HCT116 (cell line): Measurements from ENCODE around the gene PPWD1.

Experiments used
- CTCF ChIP-seq, 3 experiments: fragments of 200-600 bp in 1 of 3; sonication (generic) in 1 of 3; IDR thresholded peaks in 2 of 3; conservative IDR thresholded peaks in 1 of 3; 2 replicates each; pipeline ENCODE4 v1.5.1; 2012 to 2017; ENCODE audit warnings: low read depth in 2 of 3, low read length in 2 of 3, antibody characterized with exemption in 1 of 3, borderline replicate concordance in 1 of 3, control low read depth in 1 of 3, mild to moderate bottlenecking in 1 of 3, mixed read lengths in 1 of 3, mixed run types in 1 of 3, moderate library complexity in 1 of 3; ENCODE audit not compliant: insufficient read depth in 1 of 3
- EGR1 ChIP-seq: IDR thresholded peaks from 2 replicates; pipeline ENCODE4 v1.6.1; 2012; ENCODE audit warnings: low read depth
- EZH2 ChIP-seq: fragments of 200-600 bp; sonication (generic); IDR thresholded peaks from 2 replicates; pipeline ENCODE4 v1.6.1; 2017; ENCODE audit warnings: antibody characterized with exemption, mixed run types
- FOSL1 ChIP-seq: IDR thresholded peaks from 2 replicates; pipeline ENCODE4 v1.6.1; 2012; ENCODE audit warnings: low read depth
- MAX ChIP-seq: IDR thresholded peaks from 2 replicates; pipeline ENCODE4 v1.6.1; 2012
- POLR2A ChIP-seq: IDR thresholded peaks from 2 replicates; pipeline ENCODE4 v1.7.0; 2011; ENCODE audit warnings: borderline replicate concordance; ENCODE audit not compliant: insufficient read depth, insufficient read length; ENCODE audit errors: extremely low read depth
- POLR2AphosphoS5 ChIP-seq: IDR thresholded peaks from 2 replicates; pipeline ENCODE4 v1.6.1; 2011; ENCODE audit warnings: mild to moderate bottlenecking, low read depth, low read length, moderate library complexity
- RAD21 ChIP-seq: IDR thresholded peaks from 2 replicates; pipeline ENCODE4 v1.6.1; 2012; ENCODE audit warnings: low read depth, mild to moderate bottlenecking

DNA sequence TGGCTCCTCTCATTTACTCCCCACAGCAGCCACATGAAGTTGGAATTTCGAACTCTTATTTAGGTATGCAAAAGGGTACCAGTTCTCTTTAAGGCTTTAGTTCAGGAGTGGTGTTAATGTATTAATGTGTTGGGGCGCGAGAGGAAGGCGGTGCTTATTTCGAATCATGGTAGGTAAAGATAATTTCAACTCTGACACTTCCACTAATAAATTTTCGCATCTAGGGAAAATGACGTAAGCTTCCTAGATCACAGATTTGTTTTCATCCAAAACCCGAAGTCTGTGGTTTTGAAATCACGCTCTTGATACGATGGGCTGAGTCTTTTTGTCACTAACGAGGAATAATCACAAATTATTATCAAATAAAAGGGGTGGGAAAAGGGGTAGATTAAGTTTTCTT is 681 bp downstream of the PPWD1 start:
- TF ChIP-seq CTCF (IDR thresholded peaks at IDR 0.05 in 2 of 3, conservative IDR thresholded peaks at IDR 0.05 in 1 of 3; ENCODE audit: borderline replicate concordance in 1 of 3, insufficient read depth in 1 of 3, low read depth in 2 of 3, low read length in 2 of 3) (no peak), POLR2A (no peak), RAD21 (no peak), EZH2 (no peak), POLR2AphosphoS5 (no peak), MAX (no peak), FOSL1 (no peak), EGR1 (no peak)
